K562 (cell line): Measurements from ENCODE around the gene HTR3B. TPM values are rescaled to one million over a fixed set of nuclear protein-coding genes. Genes with fewer than 3 reads are reported as not detected.

Experiments used
- ATAC-seq: fragments of 200-7000 bp; cut with Tn5 transposase; 3 replicates; pipeline ENCODE4 v1.9.1; 2020; ENCODE audit warnings: moderate library complexity
- BruUV-seq: library from RNA; stranded (reverse); fragments of 400-500 nt; replicated peaks from 2 replicates; lab custom pipeline; 2021; lab: Mats Ljungman, UMichigan
- CTCF ChIA-PET: fragments of 300-600 bp; formaldehyde crosslinking; extraction: SDS; loops from one replicate; lab custom pipeline; 2021; ENCODE audit warnings: low intra/inter-chr PET ratio; lab: Yijun Ruan, JAX
- POLR2A ChIA-PET: fragments of 300-600, 350-650 bp; sonication (Branson Sonifier 250); formaldehyde crosslinking; extraction: SDS; loops from one replicate; lab custom pipeline; 2021; ENCODE audit warnings: antibody characterized with exemption, inconsistent platforms; lab: Yijun Ruan, JAX
- DNase-seq, 4 experiments: peaks; one replicate each; pipeline versions ENCODE4 v3.0.0 to v3.0.0-alpha.2; 2011 to 2018; ENCODE audit warnings: low spot score in 3 of 4, mixed read lengths in 3 of 4; ENCODE audit errors: extremely low read depth in 1 of 4
- FAIRE-seq: peaks from 2 replicates; lab custom pipeline; 2011; peaks lifted over from hg19 to GRCh38; lab: Jason Lieb, UNC
- H2AFZ ChIP-seq: 2 replicates; pipeline ENCODE4 v1.6.0; 2011; ENCODE audit warnings: low read depth, low read length, control low read depth, inconsistent platforms
- H3K27ac ChIP-seq: fragments of 200-600 bp; 3 replicates; pipeline ENCODE4 v1.8.0; 2011; ENCODE audit warnings: low read depth, mild to moderate bottlenecking, control low read depth, inconsistent platforms, low read length, moderate library complexity, mixed read lengths; ENCODE audit errors: extremely low read depth
- H3K27me3 ChIP-seq, 2 experiments: fragments of 300-600 bp in 1 of 2; 2 replicates in 1 of 2; 3 replicates in 1 of 2; pipeline versions ENCODE4 v1.6.0 to v1.8.0; 2011; ENCODE audit warnings: inconsistent platforms in 2 of 2, low read length in 2 of 2, mild to moderate bottlenecking in 1 of 2, mixed read lengths in 1 of 2, moderate library complexity in 1 of 2; ENCODE audit not compliant: control insufficient read depth in 2 of 2, insufficient read depth in 2 of 2
- H3K36me3 ChIP-seq: fragments of 300-600 bp; 3 replicates; pipeline ENCODE4 v1.8.0; 2011; ENCODE audit warnings: mild to moderate bottlenecking, low read length, inconsistent platforms; ENCODE audit not compliant: control insufficient read depth, insufficient read depth
- H3K4me1 ChIP-seq, 2 experiments: fragments of 200-600 bp in 1 of 2; replicated peaks in 1 of 2; 2 replicates in 1 of 2; 3 replicates in 1 of 2; pipeline versions ENCODE4 v1.5.1 to v1.8.0; 2011; ENCODE audit warnings: inconsistent platforms in 2 of 2, low read length in 2 of 2, mild to moderate bottlenecking in 1 of 2, mixed read lengths in 1 of 2, moderate library complexity in 1 of 2; ENCODE audit not compliant: control insufficient read depth in 2 of 2, insufficient read depth in 2 of 2
- H3K4me2 ChIP-seq: 2 replicates; pipeline ENCODE4 v1.6.1; 2011; ENCODE audit warnings: low read length, control low read depth, inconsistent platforms, mixed read lengths; ENCODE audit not compliant: insufficient read depth
- H3K4me3 ChIP-seq: fragments of 200-600 bp; sonication (generic), shearing (Covaris generic); 2 replicates; pipeline ENCODE4 v1.5.1; 2016; ENCODE audit warnings: control low read depth, inconsistent platforms
- H3K79me2 ChIP-seq: fragments of 200-600 bp; 3 replicates; pipeline ENCODE4 v1.8.0; 2011; ENCODE audit warnings: low read length, inconsistent platforms; ENCODE audit not compliant: control insufficient read depth, insufficient read depth
- H3K9ac ChIP-seq, 2 experiments: 2 replicates each; pipeline versions ENCODE4 v1.6.0 to v1.6.1; 2011; ENCODE audit warnings: low read depth in 2 of 2, low read length in 2 of 2, control low read depth in 1 of 2, inconsistent platforms in 1 of 2, mild to moderate bottlenecking in 1 of 2, mixed read lengths in 1 of 2; ENCODE audit not compliant: insufficient read depth in 1 of 2
- H3K9me1 ChIP-seq: one replicate; pipeline ENCODE4 v1.6.0; 2011; ENCODE audit warnings: inconsistent platforms, mild to moderate bottlenecking, low read length, moderate library complexity; ENCODE audit not compliant: control insufficient read depth, insufficient read depth
- H3K9me3 ChIP-seq: replicated peaks from 2 replicates; pipeline ENCODE4 v1.5.1; 2011; ENCODE audit warnings: low read depth, low read length, inconsistent platforms; ENCODE audit not compliant: control insufficient read depth, insufficient read depth
- H4K20me1 ChIP-seq: replicated peaks from 2 replicates; pipeline ENCODE4 v1.6.1; 2011; ENCODE audit warnings: low read length, inconsistent platforms, mixed read lengths; ENCODE audit not compliant: control insufficient read depth, insufficient read depth
- DNMT1 ChIP-seq: fragments of 450-650 bp; IDR thresholded peaks from 2 replicates; pipeline ENCODE4 v1.6.1; 2016; ENCODE audit warnings: antibody characterized with exemption, mild to moderate bottlenecking
- HDAC8 ChIP-seq: fragments of 450-650 bp; IDR thresholded peaks from 2 replicates; pipeline ENCODE4 v1.6.1; 2016; ENCODE audit warnings: mild to moderate bottlenecking, missing genetic modification characterization, moderate library complexity, missing compliant biosample characterization
- IRF2 ChIP-seq: sonication (generic); formaldehyde crosslinking; IDR thresholded peaks from 2 replicates; pipeline ENCODE4 v1.8.1; 2022; ENCODE audit warnings: mild to moderate bottlenecking, missing genetic modification reagents
- NFIX ChIP-seq: fragments of 250-450 bp; sonication (Bioruptor Pico); IDR thresholded peaks from 2 replicates; pipeline ENCODE4 v1.4.0; 2020; ENCODE audit warnings: low read depth, mild to moderate bottlenecking, moderate library complexity
- TCF3 ChIP-seq: sonication (generic); formaldehyde crosslinking; IDR thresholded peaks from 2 replicates; pipeline ENCODE4 v1.4.0; 2020; ENCODE audit warnings: mild to moderate bottlenecking, missing genetic modification reagents
- TRIM24 ChIP-seq, 2 experiments: fragments of 450-650 bp; IDR thresholded peaks; 2 replicates each; pipeline ENCODE4 v1.6.1; 2016
- XRCC3 ChIP-seq: fragments of 450-650 bp; IDR thresholded peaks from 2 replicates; pipeline ENCODE4 v1.6.1; 2017; ENCODE audit warnings: mild to moderate bottlenecking, moderate library complexity
- WGBS: fragments of 100-300 bp; shearing (Covaris generic); methylation state at CpG from one replicate; pipeline ENCODE4 v1.1.6; 2016; ENCODE audit warnings: low coverage, mixed read lengths; ENCODE audit not compliant: insufficient coverage; ENCODE audit errors: missing lambda C conversion rate; 5-methylcytosine and 5-hydroxymethylcytosine counted together
- in situ Hi-C: fragments of 300-500 bp; cut with MboI; formaldehyde crosslinking; loops from 4 replicates; pipeline ENCODE4 v1.15.0; 2018; ENCODE audit warnings: inconsistent platforms, mixed read lengths
- intact Hi-C: fragments of 100-400 bp; cut with micrococcal nuclease; formaldehyde crosslinking; loops from 2 replicates; pipeline ENCODE4 v1.14.2; 2022
- polyA plus RNA-seq, 8 experiments: library from polyadenylated mRNA; depleted of rRNA in 4 of 8; stranded (reverse) in 5 of 8; unstranded in 3 of 8; fragments of >200 nt; fragmentation: Nextera tagmentation in 2 of 8; fragmentation: Illumina TruSeq in 1 of 8; extraction: Ambion mirVana in 2 of 8; extraction: Trizol in 1 of 8; gene quantifications; 2 replicates each; pipeline versions ENCODE4 v1.2.1 to v1.2.3, GENCODE V29; 2011 to 2014; ENCODE audit warnings: inconsistent platforms in 1 of 8, missing spikeins in 1 of 8
- total RNA-seq, 7 experiments: library from RNA; depleted of rRNA in 6 of 7; stranded (reverse); fragments of >200 nt in 6 of 7; fragmentation: Illumina TruSeq in 2 of 7; extraction: Trizol in 2 of 7; gene quantifications; 2 replicates each; pipeline versions ENCODE4 v1.2.1 to v1.2.3, GENCODE V29; 2011 to 2021; ENCODE audit warnings: low replicate concordance in 1 of 7
- TF ChIP-seq, protein P1 (sequence below): fragments of 200-800 bp; sonication (Bioruptor generic); IDR thresholded peaks from 2 replicates; pipeline ENCODE4 v1.6.1; 2017; ENCODE audit warnings: missing genetic modification characterization, missing compliant biosample characterization

HTR3B gene
- total and polyA plus RNA-seq, 9 of the 15 experiments (the other 6 are each of a cell fraction or from before 2014, with no cell fraction given): not detected

- H3K4me3 ChIP-seq: no peak overlapping the region
- H3K36me3 ChIP-seq: no peaks in the 10 kb centered on the region
- H3K9me1 ChIP-seq: no peaks in the 10 kb centered on the region
- no peak for DNase-seq
- no peak overlapping the region for H2AFZ ChIP-seq
- WGBS: 3% methylated on average over 14 of the region's 15 CpGs
- ChIA-PET CTCF (no interaction called here), POLR2A (no interaction called here)
- H3K4me1 ChIP-seq: no peaks in the 10 kb centered on the region
- no peak overlapping the region for H3K4me2 ChIP-seq
- no peak for FAIRE-seq
- BruUV-seq: no TSS peak
- H3K27ac ChIP-seq: no peak overlapping the region
- peaks cover 10% of the 10 kb centered on the region; the same call in 1 of the 2 replicates for H4K20me1 ChIP-seq
- no peaks in the 10 kb centered on the region for H3K79me2 ChIP-seq
- ATAC-seq: no peak
- intact Hi-C loops (no loop called here), in situ Hi-C loops (no loop called here)
- peaks cover 5 to 21% of the 10 kb centered on the region in 2 experiments for H3K27me3 ChIP-seq
- TF ChIP-seq TCF3 (CRISPR knock-in tag) (no peak), XRCC3 (no peak), IRF2 (CRISPR knock-in tag) (no peak), NFIX (no peak), TRIM24 (IDR thresholded peaks at IDR 0.05) (no peak), HDAC8 (tag) (no peak), DNMT1 (no peak)
- TF ChIP-seq, protein P1, sequence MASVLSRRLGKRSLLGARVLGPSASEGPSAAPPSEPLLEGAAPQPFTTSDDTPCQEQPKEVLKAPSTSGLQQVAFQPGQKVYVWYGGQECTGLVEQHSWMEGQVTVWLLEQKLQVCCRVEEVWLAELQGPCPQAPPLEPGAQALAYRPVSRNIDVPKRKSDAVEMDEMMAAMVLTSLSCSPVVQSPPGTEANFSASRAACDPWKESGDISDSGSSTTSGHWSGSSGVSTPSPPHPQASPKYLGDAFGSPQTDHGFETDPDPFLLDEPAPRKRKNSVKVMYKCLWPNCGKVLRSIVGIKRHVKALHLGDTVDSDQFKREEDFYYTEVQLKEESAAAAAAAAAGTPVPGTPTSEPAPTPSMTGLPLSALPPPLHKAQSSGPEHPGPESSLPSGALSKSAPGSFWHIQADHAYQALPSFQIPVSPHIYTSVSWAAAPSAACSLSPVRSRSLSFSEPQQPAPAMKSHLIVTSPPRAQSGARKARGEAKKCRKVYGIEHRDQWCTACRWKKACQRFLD: no peak
- no peaks in the 10 kb centered on the region for H3K9me3 ChIP-seq
- no peak overlapping the region for H3K9ac ChIP-seq
These were observed 84.8 kb downstream of the HTR3B start for GRCh38 chr11:113989381-113989780.
